Prostate gland (tissue), 2 donors: ENCODE results near the gene GPR68.

Source experiments
- POLR2AphosphoS5 ChIP-seq: sonication (generic); formaldehyde crosslinking; IDR thresholded peaks from one replicate; pipeline ENCODE4 v1.6.1; 2017; ENCODE audit warnings: antibody characterized with exemption
- TF ChIP-seq, protein P1 (sequence below), 4 experiments: fragments of 200-600 bp in 2 of 4; fragments of 450-650 bp in 2 of 4; sonication (generic) in 2 of 4; IDR thresholded peaks; 1 replicate in 3 of 4; 2 replicates in 1 of 4; pipeline ENCODE4 v1.5.1; 2016 to 2019; ENCODE audit warnings: antibody characterized with exemption in 4 of 4, mild to moderate bottlenecking in 2 of 4, moderate library complexity in 2 of 4

DNA sequence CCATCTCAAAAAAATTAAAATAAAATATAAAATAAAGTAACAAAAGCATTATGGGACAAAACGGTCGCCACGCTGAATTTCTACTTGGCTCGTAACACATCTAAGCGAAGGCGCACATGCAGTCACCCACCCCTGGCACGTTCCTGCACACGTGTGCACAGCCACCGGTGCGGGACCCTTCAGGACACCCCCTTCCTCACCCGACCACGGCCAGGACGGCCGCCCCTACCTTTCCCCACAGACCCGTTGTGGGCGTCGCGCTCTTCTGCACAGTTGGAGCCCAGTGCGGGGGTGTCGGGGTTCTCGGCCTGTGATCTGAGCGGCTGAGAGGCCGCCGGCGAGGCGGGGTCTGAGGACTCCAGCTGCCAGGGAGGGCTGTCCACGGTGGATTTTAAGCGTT lies 44.4 kb upstream of the GPR68 start:
- TF ChIP-seq, protein P1, sequence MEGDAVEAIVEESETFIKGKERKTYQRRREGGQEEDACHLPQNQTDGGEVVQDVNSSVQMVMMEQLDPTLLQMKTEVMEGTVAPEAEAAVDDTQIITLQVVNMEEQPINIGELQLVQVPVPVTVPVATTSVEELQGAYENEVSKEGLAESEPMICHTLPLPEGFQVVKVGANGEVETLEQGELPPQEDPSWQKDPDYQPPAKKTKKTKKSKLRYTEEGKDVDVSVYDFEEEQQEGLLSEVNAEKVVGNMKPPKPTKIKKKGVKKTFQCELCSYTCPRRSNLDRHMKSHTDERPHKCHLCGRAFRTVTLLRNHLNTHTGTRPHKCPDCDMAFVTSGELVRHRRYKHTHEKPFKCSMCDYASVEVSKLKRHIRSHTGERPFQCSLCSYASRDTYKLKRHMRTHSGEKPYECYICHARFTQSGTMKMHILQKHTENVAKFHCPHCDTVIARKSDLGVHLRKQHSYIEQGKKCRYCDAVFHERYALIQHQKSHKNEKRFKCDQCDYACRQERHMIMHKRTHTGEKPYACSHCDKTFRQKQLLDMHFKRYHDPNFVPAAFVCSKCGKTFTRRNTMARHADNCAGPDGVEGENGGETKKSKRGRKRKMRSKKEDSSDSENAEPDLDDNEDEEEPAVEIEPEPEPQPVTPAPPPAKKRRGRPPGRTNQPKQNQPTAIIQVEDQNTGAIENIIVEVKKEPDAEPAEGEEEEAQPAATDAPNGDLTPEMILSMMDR (IDR thresholded peaks at IDR 0.05) = no peak
- TF ChIP-seq POLR2AphosphoS5 = no peak
